Transverse colon (tissue), 4 donors: ENCODE data around the gene MOGAT1.

ENCODE experiments used
- CTCF ChIP-seq, 5 experiments: fragments of 200-600 bp in 3 of 5; fragments of 450-650 bp in 2 of 5; sonication (generic) in 3 of 5; IDR thresholded peaks; 1 replicate in 2 of 5; 2 replicates in 3 of 5; pipeline ENCODE4 v1.5.1; 2016 to 2017; ENCODE audit warnings: antibody characterized with exemption in 5 of 5, inconsistent platforms in 3 of 5, mild to moderate bottlenecking in 2 of 5, moderate library complexity in 1 of 5
- POLR2A ChIP-seq: fragments of 450-650 bp; IDR thresholded peaks from one replicate; pipeline ENCODE4 v1.6.1; 2016; ENCODE audit warnings: antibody characterized with exemption, mild to moderate bottlenecking, moderate library complexity
- POLR2AphosphoS5 ChIP-seq, 3 donors: sonication (generic); formaldehyde crosslinking; IDR thresholded peaks; one replicate each; pipeline ENCODE4 v1.6.1; 2016; ENCODE audit warnings: antibody characterized with exemption in 3 of 3

DNA sequence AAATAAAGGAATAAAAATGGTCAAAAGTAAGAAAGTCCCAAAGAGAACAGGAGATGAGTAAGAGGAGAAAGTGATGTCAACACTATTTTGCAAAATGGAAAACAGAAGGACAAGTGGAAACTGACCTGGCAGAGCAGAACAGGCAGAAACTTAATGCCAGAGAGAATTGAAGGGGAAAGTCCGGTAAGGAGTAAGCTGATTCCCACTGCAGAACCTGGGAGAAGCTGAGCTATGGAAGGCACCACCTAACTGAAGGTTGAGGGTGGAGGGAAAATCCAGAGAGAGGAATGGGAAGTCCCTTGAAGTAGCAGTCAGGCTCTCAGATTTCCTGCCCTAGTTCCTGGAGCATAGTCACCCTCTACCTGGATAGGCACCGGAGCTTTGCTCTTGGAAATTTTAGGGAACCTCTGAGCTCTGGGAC, 59.8 kb downstream of the MOGAT1 start:
- TF ChIP-seq CTCF (IDR thresholded peaks at IDR 0.05), result no peak
- TF ChIP-seq POLR2AphosphoS5 (IDR thresholded peaks at IDR 0.05), result no peak
- TF ChIP-seq POLR2A, result no peak
